Measurements from ENCODE around the gene LDB2.

GRCh38 chr4:16665942-16666551, 232.4 kb downstream of the LDB2 start:
- TF ChIP-seq POLR2A (IDR thresholded peaks at IDR 0.05; ENCODE audit: low read depth, low read length) (no peak), EZH2 (IDR thresholded peaks at IDR 0.05; ENCODE audit: borderline replicate concordance, low read depth, low read length, severe bottlenecking) (no peak), JUN (IDR thresholded peaks at IDR 0.05; ENCODE audit: borderline replicate concordance, insufficient read depth, insufficient read length, low read depth) (no peak), POLR2AphosphoS5 (IDR thresholded peaks at IDR 0.05; ENCODE audit: insufficient read depth, low read depth, low read length) (no peak), MYC (IDR thresholded peaks at IDR 0.05; ENCODE audit: low read depth, low read length) (no peak)
- TF ChIP-seq, protein P1, sequence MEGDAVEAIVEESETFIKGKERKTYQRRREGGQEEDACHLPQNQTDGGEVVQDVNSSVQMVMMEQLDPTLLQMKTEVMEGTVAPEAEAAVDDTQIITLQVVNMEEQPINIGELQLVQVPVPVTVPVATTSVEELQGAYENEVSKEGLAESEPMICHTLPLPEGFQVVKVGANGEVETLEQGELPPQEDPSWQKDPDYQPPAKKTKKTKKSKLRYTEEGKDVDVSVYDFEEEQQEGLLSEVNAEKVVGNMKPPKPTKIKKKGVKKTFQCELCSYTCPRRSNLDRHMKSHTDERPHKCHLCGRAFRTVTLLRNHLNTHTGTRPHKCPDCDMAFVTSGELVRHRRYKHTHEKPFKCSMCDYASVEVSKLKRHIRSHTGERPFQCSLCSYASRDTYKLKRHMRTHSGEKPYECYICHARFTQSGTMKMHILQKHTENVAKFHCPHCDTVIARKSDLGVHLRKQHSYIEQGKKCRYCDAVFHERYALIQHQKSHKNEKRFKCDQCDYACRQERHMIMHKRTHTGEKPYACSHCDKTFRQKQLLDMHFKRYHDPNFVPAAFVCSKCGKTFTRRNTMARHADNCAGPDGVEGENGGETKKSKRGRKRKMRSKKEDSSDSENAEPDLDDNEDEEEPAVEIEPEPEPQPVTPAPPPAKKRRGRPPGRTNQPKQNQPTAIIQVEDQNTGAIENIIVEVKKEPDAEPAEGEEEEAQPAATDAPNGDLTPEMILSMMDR (IDR thresholded peaks at IDR 0.05; ENCODE audit: extremely low read depth in 1 of 2, insufficient read depth in 1 of 2, low read depth in 1 of 2, low read length in 2 of 2): no peak
